HG03175 (cell line): ENCODE results near the gene KLK10.

ENCODE experiments used
- ATAC-seq: cut with Tn5 transposase; IDR thresholded peaks from one replicate; pipeline ENCODE4 v1.9.1; 2021; ENCODE audit warnings: mild to moderate bottlenecking, moderate library complexity; ENCODE audit not compliant: unreplicated experiment

Gene KLK10, protein sequence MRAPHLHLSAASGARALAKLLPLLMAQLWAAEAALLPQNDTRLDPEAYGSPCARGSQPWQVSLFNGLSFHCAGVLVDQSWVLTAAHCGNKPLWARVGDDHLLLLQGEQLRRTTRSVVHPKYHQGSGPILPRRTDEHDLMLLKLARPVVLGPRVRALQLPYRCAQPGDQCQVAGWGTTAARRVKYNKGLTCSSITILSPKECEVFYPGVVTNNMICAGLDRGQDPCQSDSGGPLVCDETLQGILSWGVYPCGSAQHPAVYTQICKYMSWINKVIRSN

DNA sequence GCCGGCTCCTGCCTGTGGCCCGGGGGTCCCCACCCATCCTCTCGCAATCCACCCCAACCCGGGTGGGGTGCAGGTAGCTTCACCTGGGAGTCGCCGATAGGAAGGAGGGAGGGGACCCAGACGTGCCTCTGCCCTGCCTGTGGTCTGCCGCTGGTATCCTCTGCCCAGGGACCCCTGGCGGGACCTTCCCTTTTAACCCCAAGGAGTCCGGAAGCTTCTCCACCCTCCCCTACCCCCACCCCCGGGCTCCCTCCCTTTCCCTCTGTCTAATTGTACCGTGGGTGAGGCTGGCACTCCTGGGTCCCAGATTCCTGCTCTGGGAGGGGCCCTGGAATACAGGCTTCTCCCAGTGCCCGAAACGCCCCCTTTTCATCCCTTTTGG lies at the start of gene KLK10:
Gene KLK10, minus strand, starts transcription at position 166 of the 382 bp plus-strand sequence. CDS start 579 bp downstream, outside the sequence.
- no peak for ATAC-seq

DNA sequence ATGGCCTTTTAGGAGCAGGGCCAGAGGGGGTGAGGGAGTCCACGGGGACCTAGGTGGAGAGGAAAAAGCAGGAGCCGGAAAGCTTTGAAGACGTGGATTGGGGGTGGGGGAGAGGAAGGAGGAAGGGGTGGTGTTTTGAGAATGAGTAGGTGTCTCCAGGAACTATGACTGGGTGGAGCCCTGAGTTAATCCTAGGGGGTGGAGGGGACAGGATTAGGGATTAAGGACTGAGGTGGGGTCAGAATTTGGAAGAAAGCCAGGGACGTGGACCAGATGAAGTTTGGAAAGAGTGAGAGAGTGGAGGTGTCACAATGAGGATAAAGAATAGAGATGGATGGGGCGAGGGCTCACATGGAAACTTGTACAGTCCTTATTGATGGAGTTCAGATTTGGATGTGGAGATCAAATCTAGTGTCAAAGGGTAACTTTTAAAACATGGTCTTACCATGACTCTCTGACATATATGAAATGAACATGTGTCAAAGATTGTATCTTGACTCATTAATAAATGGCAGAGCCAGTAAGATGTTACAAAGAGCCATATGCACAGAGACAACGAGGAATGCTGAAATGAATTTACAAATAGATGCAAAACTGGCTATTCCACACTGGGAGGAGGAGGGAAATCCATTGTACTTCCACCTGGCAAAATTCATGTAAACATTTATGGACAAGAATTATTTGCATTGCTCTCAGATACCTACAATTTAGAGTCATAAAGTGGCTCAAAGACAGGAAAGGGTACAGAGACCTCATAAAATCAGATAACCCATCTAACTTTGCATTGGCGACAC lies 47.1 kb upstream of the KLK10 start:
- no peak for ATAC-seq

DNA sequence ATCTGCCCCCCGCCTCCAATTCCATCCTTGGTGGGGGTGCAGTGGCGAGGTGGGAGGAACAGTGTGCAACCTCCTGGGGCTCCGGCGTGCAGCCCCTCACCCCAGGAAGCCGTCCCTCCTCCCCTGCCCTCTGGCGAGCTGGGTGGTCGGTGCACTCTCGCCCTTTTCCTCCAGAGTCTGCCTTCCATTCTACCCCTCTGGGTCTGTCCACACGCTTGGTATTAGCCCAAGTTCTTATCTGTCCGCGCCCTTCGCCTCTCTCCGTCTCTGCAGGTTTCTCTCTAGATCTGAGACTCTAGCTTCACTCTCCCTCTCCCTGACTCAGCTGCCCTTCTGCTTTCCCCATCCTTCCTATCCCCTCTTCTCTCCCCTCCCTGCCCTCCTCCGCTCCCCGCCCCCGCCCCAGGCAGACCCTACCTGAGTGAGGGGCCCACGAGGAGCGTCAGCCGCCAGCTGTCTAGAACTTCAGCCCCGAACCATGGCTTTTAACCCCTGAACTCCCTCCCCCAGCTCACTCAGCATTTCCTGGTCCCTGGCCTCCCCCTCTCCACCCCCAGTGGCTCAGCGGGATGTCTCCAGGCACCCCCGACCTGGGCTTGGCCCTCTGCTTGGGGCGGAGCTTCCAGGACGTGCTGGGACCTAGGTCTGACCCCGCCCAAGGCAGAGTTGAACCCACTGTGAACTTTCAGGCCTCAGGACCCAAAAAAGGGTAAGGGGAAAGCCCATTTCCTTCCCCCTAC lies 45.9 kb upstream of the KLK10 start:
- no peak for ATAC-seq

DNA sequence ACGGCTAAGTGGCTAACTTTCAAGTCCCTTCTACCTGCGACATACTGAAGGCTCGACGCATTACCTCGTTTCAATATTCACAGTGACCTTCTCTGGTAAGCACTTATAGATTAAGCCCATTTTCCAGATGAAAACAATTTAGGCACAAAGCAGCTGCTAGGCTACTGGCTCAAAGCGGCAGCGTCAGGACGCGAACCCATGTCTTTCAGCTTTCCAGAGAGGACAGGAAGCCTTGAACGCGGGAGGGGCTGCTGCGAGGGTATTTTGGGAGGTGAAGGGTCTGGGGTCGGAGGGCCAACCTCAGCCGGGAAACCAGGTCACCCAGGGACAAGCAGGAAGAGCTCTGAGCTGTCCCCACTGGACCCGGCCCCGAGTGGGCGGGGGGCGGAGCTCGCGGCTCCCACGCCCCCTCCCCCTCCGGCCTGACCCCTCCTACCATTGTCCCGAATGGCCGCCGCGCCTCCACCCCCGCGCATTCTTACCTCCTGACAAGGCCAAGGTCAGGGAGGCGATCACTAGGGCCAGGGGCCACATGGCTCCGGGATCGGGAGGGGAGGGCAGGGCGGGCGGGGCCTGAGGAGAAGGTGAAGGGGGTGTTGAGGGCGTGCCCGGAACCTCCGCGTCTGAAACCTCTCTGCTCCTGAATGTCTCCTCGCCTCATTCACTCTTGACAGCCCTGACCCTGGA lies 45.2 kb upstream of the KLK10 start, which contains the start of gene KLK13:
Gene KLK13, minus strand, starts transcription at position 559 of the 687 bp plus-strand sequence. Its CDS starts 25 bp downstream, at position 534.
- no peak for ATAC-seq

DNA sequence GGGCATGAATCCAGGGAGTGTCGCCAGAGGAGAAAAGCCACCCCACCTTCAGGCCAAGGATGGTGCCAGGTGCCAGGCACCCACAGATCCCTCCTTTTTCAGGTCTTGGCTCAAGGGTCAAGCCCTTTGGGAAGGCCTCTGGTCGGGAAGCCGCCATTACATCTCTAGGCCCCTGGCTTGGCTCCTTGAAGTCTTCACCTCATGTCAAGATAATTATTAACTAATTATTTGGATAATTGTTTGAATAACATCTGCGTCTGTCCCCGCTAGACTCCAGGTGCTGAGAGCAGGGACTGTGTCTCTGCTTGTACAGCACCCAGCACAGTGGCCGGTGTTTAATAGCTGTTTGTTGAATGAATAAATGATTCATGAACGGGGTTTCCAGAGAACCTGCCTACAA lies 44.2 kb upstream of the KLK10 start:
- no peak for ATAC-seq

DNA sequence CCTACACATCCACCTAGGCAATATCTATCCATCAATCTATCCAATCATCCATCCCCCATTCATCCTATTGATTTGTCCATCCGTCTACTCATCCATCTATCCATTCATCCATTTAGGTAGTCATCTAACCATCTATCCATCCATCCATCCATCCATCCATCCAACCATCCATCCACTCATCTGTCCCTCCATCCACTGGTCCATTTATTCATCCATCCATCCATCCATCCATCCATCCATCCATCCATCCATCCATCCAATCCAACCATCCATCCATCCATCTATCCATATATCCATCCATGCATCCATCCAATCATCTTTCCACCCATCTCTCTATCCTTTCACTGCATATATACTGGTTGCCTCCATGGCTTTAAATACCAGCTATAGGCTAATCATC lies 41.5 kb upstream of the KLK10 start:
- ATAC-seq: no peak

DNA sequence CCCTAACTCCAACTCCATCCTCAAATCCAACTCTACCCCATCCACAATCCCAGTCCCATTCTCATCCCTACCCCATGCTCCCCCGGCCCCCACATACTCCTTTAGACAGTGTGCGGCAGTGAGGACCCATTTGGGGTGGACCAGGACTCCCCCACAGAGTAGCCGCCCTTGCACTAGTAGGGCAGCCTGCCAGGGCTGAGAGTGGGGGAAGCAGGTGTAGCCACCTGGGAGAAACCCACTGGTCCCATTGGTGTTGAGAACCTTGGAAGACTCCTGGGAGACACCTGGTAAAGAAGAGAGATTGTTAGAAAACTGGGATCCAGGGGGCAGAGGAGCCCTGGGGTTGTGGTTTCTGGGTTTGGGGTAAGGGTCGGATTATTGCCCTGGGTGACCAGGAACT lies 40.8 kb upstream of the KLK10 start:
- ATAC-seq: no peak

DNA sequence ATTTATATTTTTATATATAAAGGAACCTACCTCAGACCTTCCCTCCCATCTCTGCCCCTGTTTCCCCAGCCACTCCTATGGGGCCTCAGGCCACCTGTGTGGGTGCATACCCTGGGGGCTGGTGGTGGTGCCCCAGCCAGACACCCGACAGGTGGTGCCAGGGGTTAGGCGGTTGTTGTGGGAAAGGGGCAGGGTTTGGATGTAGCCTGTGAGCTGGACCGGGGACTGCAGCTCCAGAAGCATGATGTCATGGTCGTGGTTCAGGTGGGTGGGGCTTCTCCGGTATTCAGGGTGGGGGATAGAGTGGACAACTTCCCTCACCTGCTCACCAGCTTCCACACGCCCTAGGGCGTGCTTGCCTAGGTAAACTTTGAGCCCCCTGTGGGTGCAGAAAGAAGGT lies 40.2 kb upstream of the KLK10 start:
- ATAC-seq: no peak

DNA sequence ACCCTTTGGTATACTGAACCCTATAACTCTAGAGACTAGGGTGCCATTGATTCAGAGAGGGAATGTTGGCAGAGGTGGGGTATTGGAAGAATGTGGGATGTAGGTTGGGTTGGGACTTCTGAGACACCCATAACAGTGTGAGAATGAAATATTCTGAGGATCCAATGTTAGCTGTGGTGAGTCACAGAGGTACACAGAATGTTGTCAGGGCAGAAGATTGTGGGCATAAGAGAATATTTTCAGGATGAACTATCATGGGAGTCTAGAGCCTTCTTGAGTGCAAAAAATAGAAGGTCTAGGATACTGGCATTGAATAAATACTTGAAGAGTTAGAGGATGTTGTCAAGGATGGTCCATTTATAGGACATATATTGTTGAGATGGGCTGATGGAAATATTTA lies 36.4 kb upstream of the KLK10 start:
- no peak for ATAC-seq

DNA sequence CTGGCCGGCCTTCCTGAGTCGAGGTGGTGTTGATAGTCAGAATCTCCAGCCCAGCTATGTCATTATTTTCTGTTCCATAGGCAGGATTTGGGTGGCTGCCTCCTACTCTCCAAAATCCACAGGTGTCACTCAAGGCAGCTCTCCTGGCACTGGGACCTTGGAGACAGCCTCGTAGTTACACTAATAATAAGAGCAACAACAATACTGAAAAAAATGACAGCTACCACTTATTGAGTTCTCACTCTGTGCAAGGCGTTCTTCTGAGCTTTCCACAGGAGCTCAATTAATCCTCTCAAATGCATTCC lies 27.5 kb upstream of the KLK10 start:
- no peak for ATAC-seq

DNA sequence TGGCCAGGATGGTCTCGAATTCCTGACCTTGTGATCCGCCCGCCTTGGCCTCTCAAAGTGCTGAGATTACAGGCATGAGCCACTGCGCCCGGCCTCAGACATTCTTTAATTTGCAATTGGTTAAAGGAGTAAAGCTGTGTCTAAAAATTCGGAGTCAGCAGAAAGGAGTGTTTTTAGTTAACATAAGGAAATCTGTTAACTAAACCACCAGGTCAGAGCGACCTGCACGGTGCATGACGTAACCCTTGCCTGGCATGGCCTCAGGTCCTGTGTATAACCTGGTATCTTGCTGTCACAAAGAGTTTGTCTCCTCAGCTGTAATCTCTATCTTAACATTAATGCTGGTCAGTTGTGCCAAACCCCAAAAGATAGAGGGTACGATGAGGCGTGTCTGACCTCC lies 24.8 kb upstream of the KLK10 start:
- ATAC-seq: no peak

DNA sequence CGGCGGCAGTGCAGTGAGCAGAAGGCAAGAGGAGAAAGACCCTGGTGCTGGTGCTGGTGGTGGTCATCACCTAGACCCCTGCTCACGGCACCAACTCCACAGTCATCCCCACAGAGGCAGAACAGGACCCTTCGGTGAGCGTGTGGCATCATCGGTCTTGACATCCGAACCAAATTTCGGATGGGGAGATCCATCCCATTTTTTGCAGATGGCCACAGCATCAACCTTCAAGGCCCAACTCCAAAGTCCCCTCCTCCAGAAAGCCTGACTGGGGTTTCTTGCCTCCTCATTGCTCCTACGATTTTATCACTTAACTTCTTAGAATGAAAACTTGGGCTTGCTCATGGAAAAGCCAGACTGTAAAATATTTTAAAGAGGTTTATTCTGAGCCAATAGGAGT lies 24.0 kb upstream of the KLK10 start:
- ATAC-seq: no peak

DNA sequence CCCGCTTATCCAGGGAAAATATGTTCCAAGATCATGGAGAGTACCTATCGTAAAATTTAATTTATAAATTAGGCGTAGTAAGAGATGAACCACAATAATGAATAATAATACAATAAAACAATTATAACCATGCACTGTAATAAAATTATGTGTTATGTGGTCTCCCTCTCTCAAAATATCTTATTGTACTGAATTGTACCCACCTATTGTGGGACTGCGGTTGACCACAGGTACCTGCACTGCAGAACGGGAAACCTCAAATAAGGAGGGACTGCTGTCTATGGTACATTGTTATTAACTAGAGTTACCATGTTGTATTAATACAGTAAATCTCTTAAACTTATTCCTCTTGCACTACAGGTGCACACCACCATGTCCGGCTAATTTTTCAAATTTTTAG lies 20.6 kb upstream of the KLK10 start:
- no peak for ATAC-seq

DNA sequence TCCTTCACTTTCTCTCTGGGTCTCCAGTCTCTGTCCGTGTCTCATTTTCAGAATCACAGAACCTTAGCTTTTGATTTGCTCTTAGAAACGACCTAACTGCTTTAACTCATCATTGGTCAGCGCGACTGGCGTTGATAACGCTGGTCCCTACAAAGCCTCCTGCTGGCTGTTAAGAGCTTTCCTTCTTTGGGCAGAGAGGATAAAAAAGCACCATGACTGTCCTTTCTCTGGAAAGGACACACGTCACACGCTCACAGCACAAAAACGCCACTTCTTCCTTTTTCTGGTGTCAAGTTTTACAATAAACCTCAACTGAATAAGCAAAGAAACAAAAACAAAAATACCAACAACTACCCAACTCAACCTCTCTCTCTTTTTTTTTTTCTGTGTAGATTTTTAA lies 17.0 kb upstream of the KLK10 start:
- ATAC-seq: no peak

DNA sequence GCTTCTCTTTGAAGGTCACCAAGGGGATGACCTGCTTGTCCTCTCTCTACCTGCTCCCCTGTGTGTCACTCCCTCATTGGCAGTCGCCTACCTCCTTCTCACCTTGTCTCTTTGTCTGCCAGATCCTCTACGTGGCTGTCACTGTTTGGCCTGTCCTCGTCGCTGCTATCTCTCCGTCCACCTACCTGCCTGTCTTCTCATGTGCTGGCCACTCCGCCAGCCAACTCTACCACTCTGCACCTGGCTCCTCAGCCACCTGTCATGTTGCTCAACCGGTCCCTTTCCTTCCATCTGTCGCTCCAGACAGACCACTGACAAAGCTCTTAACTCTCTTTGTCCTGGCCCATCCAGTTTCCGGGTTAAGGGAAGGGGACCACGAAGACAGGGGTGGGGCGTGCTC lies 15.2 kb upstream of the KLK10 start, which contains the start of gene KLK12:
Gene KLK12, minus strand, starts transcription at position 299 of the 400 bp plus-strand sequence. CDS start 381 bp downstream, outside the sequence.
- ATAC-seq: no peak

DNA sequence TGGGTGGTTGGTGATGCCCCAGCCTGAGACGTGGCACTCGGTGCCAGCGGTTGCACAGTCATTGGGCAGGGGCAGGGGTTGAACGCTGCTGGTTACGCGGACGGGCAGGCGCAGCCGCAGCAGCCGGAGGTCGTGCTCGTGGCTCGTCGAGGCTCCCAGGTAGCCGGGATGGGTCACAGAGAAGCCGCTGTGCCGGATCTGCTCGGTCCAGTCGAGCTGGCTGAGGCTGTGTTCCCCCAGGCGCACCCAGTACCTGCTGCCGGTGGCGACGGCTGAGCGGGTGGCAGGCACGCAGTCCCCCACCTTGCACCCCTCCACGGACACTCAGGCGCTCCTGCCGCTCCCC lies 12.3 kb upstream of the KLK10 start:
- ATAC-seq: no peak

DNA sequence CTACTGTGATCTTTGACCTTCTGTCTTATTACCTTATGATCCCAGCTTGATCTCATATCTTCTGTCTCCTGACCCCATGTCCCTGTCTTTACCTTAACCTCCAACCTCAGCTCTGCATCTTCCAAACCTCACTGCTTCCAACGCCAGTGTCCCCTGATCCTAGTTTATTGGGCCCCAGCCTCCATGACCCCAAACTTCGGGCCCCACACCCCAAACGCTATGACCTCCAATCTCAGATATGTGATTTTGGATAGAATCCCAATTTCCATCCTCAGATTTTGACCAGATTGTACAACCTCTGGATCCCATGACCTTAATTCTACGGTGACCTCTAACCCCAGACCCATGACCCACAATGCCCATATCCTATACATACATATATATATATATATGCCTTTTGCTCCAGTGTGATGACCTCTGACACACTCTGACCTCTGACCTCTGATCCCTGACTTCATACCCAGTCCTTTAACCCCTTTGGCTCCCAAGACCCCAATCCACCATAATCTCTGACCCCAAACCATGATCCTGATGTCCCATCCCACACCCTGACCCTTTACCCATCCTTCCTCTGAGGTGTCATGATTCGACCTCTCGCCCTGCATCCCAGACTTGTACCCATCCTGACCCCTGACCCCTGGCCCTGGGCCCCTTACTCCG lies 11.8 kb upstream of the KLK10 start:
- no peak for ATAC-seq

DNA sequence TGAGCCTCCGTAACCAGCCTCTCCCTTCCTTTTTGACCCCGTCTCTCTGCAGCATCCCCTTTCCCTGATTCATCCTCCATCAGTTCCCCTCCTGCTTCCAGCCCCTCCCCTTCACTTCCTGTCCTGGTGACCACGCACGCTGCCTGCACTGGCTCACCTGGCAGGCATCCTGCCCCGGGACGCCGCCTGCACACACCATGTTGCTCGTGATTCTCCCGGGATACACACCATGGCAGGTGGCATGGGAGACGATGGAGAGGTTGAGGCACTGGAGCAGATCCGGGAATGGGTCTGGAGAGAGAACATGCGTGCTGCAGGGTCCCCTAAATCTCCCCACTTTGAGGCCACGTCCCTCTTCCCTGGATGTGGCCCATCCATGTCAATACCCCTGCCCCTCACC lies 11.1 kb upstream of the KLK10 start:
- ATAC-seq: no peak

DNA sequence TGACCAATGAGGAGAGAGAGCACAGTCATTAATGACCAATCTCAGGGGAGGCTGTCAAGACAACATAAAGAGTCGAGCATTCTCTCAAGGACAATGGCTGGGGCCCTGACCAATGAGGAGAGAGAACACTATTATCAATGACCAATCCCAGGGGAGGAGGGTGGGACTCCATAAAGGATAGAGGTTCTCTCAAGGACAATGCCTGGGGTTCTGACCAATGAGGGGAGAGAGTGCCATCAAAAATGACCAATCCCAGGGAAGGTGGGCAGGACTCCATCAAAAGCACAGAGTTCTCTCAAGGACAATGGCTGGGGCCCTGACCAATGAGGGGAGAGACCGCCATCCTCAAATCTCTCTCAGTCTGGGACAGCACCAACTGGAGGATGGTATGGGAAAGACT lies 10.2 kb upstream of the KLK10 start:
- ATAC-seq: no peak

DNA sequence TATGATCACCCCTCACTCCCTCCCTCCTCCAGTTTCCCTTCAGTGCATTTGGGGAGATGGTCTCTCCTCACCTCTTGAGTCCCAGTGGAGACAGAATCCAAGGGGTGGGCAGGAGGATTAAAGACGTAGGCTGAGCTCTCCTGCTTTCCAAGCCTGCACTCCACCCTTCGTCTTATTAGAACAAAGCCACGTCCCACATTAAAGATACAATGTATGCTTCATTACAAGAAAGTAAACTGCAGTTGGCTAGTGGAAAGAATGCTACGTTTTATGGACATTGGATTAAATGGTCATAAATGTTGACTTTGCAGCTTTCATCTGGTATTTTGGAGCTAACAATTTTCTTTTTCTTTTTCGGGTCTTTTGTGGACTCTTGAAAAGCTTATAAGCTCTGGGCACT lies 8.4 kb upstream of the KLK10 start:
- ATAC-seq: no peak
